H1 (cell line): ENCODE results near the gene PCIF1. TPM values are rescaled to one million over a fixed set of nuclear protein-coding genes. Genes with fewer than 3 reads are reported as not detected.

Experiments
- BCL11A ChIP-seq, 2 experiments: IDR thresholded peaks; one replicate each; pipeline ENCODE4 v1.6.1; 2011; ENCODE audit warnings: low read depth in 2 of 2, low read length in 2 of 2, mild to moderate bottlenecking in 2 of 2
- CREB1 ChIP-seq: IDR thresholded peaks from 2 replicates; pipeline ENCODE4 v1.6.1; 2012; ENCODE audit warnings: inconsistent platforms
- KDM5A ChIP-seq: fragments of 200-600 bp; IDR thresholded peaks from 2 replicates; pipeline ENCODE4 v1.7.1; 2012; ENCODE audit warnings: mild to moderate bottlenecking, low read length, inconsistent platforms, mixed read lengths
- NRF1 ChIP-seq: IDR thresholded peaks from 2 replicates; pipeline ENCODE4 v1.6.1; 2011; ENCODE audit warnings: mild to moderate bottlenecking, low read depth, low read length, improper control_type of control experiment
- POLR2A ChIP-seq, 2 experiments: IDR thresholded peaks; 1 replicate in 1 of 2; 2 replicates in 1 of 2; pipeline ENCODE4 v1.6.1; 2011; ENCODE audit warnings: low read depth in 2 of 2, low read length in 2 of 2, mild to moderate bottlenecking in 2 of 2; ENCODE audit errors: control extremely low read depth in 1 of 2
- POLR2AphosphoS5 ChIP-seq: IDR thresholded peaks from 2 replicates; pipeline ENCODE4 v1.6.1; 2011; ENCODE audit warnings: low read depth, low read length
- POU5F1 ChIP-seq: IDR thresholded peaks from 2 replicates; pipeline ENCODE4 v1.6.1; 2011; ENCODE audit warnings: low read depth, mild to moderate bottlenecking, low read length, moderate library complexity
- RAD21 ChIP-seq, 2 experiments: IDR thresholded peaks in 1 of 2; conservative IDR thresholded peaks in 1 of 2; 2 replicates each; pipeline ENCODE4 v1.6.1; 2011; ENCODE audit warnings: low read depth in 2 of 2, low read length in 2 of 2, improper control_type of control experiment in 1 of 2, inconsistent platforms in 1 of 2, mild to moderate bottlenecking in 1 of 2, moderate library complexity in 1 of 2
- RFX5 ChIP-seq: IDR thresholded peaks from 2 replicates; pipeline ENCODE4 v1.6.1; 2011; ENCODE audit warnings: low read depth, low read length, improper control_type of control experiment, borderline replicate concordance
- polyA plus RNA-seq, 7 experiments: library from polyadenylated mRNA; depleted of rRNA in 3 of 7; stranded (reverse) in 5 of 7; unstranded in 2 of 7; fragments of >200 nt in 5 of 7; fragments of 200-250 nt in 2 of 7; gene quantifications; 1 replicate in 5 of 7; 2 replicates in 1 of 7; 4 replicates in 1 of 7; pipeline versions ENCODE4 v1.2.1 to v1.2.3, GENCODE V29; 2011 to 2013; ENCODE audit warnings: missing spikeins in 2 of 7, mixed read lengths in 2 of 7
- total RNA-seq: library from RNA; stranded (reverse); fragmentation: NEBNext Ultra II Directional; extraction: Animal tissue kit (Norgen Biotek cat#: 25700); gene quantifications from 2 replicates; pipeline ENCODE4 v1.2.1, GENCODE V29; 2021
- TF ChIP-seq, protein P1 (sequence below): IDR thresholded peaks from 2 replicates; pipeline ENCODE4 v1.6.1; 2012; ENCODE audit warnings: inconsistent platforms
- TF ChIP-seq, protein P2 (sequence below): IDR thresholded peaks from 2 replicates; pipeline ENCODE4 v1.6.1; 2011; ENCODE audit warnings: low read depth, mild to moderate bottlenecking, low read length; ENCODE audit not compliant: insufficient read depth
- TF ChIP-seq, protein P3 (sequence below): IDR thresholded peaks from 2 replicates; pipeline ENCODE4 v1.6.1; 2012; ENCODE audit warnings: low read length, inconsistent platforms

Gene PCIF1
- total and polyA plus RNA-seq, 2 of the 8 experiments (the other 6 are each of a cell fraction or from before 2014, with no cell fraction given) = 30.3 to 30.6 TPM

- TF ChIP-seq, protein P1, sequence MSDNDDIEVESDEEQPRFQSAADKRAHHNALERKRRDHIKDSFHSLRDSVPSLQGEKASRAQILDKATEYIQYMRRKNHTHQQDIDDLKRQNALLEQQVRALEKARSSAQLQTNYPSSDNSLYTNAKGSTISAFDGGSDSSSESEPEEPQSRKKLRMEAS = no peak
- no peak for TF ChIP-seq POLR2AphosphoS5
- TF ChIP-seq BCL11A (IDR thresholded peaks at IDR 0.05; ENCODE audit: low read depth in 2 of 2, low read length in 2 of 2) = no peak
- TF ChIP-seq RFX5 = no peak
- TF ChIP-seq, protein P2, sequence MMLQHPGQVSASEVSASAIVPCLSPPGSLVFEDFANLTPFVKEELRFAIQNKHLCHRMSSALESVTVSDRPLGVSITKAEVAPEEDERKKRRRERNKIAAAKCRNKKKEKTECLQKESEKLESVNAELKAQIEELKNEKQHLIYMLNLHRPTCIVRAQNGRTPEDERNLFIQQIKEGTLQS = no peak
- TF ChIP-seq, protein P3, sequence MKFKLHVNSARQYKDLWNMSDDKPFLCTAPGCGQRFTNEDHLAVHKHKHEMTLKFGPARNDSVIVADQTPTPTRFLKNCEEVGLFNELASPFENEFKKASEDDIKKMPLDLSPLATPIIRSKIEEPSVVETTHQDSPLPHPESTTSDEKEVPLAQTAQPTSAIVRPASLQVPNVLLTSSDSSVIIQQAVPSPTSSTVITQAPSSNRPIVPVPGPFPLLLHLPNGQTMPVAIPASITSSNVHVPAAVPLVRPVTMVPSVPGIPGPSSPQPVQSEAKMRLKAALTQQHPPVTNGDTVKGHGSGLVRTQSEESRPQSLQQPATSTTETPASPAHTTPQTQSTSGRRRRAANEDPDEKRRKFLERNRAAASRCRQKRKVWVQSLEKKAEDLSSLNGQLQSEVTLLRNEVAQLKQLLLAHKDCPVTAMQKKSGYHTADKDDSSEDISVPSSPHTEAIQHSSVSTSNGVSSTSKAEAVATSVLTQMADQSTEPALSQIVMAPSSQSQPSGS = no peak
- TF ChIP-seq KDM5A = no peak
- no peak for TF ChIP-seq POU5F1
- TF ChIP-seq CREB1 = no peak
- peak in 1 of 2 experiments; percentile 49; a peak in 1 of 3 replicates for TF ChIP-seq POLR2A (IDR thresholded peaks at IDR 0.05; ENCODE audit: control extremely low read depth in 1 of 2, low read depth in 2 of 2, low read length in 2 of 2)
- no peak for TF ChIP-seq NRF1
- 0 out of 4 replicates have a peak, but pooled peaks of 1 of the 2 experiments have one; percentile 1 for TF ChIP-seq RAD21 (IDR thresholded peaks at IDR 0.05 in 1 of 2, conservative IDR thresholded peaks at IDR 0.05 in 1 of 2; ENCODE audit: low read depth in 2 of 2, low read length in 2 of 2)
These were observed 42.2 kb upstream of the PCIF1 start (continued) for GRCh38 chr20:45892049-45892825.
